ENCODE data around the gene ZCCHC14.
"Not testable (repeated sequence)": the region's sequence is repeated elsewhere in the genome, so short reads cannot be mapped to it uniquely, and the experiment has no call there.

Gene ZCCHC14

DNA sequence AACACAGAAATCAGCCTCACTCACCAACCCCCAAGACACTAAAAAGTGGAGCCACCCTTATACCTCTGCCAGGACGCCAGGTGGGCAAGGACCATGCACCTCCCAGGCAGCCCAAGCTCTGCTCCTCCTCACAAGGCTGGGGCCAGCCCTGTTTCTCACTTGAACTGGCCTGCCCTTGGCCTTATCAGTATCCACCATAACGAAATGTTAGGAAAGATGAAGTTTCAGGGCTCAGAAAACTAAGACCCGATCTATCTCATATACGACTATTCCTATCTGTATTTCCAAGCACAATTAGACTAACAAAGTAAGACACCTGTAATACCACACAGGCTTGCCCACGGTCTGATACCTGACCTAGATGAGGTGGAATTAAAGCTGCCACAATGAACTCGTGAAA lies 116.2 kb downstream of the ZCCHC14 start:
- DNase-seq: no peak

DNA sequence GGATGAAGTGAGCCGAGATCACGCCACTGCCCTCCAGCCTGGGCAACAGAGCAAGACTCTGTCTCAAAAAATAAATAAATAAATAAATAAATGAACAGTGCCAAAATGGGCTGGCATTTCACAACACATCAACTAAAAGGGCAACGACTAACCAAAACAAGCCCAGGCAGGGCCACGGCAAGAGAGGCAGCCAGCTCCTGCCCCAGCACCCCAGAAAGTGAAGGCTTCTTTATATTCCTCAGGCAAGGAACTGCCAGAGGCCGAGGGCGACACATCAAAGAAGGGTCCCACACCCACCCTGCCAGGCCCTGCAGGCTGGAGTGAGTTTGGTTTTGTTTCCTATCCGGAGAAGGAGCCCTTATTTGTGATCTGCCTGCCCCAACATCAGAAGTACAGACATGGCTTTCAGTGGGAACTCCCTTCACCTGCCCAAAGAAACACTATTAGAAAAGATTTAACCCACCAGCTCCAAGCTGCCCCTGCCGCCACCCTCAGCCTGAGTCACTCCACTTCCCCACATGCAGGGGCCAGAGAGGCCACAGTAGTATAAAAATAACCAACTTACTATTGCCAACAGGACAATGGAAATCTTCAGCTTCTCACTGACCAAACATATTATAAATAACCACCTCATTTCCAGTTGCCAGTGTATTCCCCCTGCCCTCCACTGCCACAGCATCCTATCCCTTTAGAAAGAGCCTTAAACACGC lies 117.2 kb downstream of the ZCCHC14 start:
- no peak for DNase-seq

DNA sequence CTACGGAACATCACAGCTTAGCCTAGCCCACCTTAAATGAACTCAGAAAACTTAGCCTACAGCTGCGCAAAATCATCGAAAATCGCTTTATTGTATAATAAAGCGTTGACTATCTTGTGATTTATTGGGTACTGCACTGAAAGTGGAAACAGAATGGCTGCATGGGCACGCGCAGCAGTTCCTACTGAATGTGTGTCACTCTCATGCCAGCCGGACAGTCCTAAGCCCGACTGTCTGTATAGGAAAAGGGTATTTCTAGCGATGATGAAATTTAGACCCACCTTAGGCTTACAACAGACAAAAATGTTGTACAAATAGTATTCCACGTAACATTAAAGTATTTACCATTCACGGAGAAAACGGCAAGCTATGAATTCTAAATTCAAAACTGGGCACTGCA lies 118.5 kb downstream of the ZCCHC14 start:
- no peak for DNase-seq

DNA sequence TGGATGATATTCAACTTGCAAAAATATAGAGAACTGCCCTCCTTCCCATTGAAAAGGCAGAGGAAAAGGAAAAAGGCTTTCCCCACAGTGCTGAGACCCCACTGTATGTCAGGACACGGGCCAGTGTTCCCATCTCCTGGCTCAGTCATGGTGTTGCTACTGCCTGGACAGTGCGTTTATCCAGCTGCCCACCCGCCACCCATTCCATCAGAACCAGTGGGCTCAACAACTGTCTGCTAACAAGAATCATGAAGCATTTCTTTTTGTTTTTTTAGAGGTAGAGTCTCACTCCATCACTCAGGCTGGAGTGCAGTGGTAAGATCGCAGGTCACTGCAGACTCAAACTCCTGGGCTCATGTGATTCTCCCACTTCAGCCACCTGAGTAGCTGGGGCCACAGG lies 120.5 kb downstream of the ZCCHC14 start:
- no peak for DNase-seq

DNA sequence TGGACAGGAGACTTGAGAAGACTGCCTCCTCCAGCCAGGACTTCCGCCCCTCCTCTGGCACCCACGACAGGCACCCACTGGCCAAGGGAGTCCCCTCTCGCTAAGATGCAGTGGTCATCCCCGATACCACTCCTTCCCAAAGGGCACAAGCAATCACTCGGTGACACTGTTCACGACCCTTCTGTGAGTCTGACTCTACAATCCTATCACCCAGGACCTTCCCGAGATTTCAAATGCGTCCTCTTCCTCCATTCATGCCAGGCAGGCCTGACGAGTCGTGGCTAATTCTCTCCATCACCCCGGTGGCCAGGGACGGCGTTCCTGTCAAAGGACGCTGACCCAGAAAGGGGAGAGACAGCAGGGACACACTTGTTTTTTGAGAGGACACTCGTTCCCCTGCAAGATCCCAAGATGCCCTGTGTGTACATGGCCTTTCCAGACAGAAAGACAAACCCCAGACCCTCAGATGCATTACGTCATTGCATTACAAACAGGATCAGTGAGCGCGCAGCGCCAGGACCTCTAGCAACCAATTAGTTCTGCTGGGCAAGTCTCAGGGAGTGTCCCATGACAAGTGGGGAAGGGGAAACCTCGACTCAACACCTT lies 121.5 kb downstream of the ZCCHC14 start:
- no peak for DNase-seq

DNA sequence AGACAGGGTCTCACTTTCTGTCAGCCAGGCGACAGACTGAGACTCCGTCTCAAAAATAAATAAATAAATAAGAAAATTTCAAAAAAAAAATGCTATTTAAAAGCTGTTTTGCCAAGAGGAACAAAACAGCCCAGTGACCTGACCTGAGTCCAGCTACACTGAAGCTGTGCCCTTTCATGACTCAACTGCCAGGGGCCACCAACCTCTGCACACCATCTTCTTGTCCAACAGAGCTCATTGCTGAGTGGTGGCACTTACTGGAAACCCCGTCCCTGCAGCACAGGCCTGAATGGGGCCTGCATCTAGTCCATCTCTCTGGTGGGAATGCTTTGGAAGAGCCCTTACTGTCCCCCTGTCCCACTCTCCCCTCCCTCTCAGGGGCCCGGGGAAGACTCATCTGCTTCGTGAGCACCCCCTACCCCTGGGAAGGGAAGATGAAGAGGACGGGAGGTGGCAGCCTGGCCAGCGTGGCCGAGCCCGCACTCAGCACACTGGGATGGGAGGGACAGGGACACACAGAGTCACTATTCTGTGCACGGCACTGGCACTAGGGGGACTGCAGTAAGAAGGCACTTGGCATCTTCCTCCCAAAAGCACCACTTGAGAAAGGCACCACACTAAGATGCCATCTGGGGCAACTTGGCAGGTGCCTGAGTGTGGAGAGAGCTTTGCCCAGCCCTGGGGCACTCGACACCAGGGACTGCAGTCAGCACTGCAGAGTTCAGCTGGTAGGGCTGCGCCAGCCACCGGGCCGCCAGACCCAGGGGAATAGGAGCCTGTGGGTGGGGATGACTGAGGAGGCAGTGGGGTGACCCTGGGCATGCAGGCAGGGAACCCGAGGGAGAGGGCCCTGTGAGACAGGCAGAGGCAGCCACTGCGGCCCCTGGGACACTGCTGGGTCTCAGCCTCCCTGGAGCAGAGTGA lies 122.8 kb downstream of the ZCCHC14 start:
- no peak for DNase-seq

DNA sequence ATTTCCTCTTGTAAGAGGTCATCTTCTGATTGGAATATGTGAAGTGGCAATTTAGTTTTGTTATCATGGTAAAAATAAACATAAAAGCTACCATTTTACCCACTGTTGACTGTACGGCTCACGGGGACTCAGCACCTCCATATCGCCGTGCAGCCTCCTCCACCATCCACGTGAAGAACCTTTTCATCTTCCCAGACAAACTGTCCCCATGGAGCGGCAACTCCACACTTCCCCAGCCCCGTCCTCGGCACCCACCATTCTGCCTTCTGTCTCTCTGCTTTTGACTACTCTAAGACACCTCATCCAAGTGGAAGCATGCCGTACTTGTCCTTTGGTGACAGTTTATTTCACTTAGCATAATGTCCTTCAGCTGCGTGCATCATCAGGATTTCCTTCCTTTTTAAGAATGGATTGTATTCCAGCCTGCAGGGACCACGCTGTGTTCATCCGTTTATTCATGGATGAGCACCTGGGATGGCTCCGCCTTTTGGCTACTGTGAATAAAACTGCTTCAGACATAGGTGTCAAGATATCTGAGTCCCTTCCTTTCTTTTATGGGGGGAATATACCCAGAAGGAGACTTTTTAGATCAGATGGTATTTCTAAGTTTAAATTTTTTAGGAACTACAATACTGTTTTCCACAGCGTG lies 123.6 kb downstream of the ZCCHC14 start:
- DNase-seq: no peak

DNA sequence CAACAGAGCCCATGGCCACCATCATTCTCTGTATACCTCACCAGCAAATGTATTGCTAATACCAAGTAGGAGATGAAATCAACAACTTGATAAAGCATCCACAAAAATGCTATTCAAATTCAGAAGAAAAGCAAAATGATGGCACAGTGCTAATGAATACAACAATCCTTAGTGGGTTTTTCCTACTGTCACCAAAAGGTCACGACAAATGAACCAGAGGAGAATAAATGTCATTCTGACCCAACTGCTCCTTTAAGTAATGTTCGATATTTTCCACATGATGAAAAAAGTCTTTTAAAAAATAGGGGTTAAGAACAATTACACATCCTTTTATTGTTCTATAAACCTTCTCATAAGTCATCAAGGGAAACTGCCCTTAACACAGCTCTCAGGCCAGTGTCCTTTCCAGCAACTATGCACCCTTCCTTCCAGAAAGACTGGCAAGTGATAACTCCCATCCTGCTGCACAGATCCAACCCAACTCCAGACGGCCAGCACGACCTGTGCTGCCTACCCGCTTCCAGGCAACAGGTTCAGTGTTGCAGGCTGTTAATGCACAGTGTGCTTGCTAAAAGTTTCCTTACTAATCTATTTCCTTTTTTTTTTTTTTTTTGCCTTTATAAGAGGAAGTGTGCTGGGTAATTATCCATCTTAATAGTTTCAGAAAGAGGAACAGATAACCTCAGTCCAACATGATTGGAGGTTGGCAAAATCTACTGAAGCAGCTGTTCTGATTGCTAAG lies 124.6 kb downstream of the ZCCHC14 start:
- DNase-seq: no peak

DNA sequence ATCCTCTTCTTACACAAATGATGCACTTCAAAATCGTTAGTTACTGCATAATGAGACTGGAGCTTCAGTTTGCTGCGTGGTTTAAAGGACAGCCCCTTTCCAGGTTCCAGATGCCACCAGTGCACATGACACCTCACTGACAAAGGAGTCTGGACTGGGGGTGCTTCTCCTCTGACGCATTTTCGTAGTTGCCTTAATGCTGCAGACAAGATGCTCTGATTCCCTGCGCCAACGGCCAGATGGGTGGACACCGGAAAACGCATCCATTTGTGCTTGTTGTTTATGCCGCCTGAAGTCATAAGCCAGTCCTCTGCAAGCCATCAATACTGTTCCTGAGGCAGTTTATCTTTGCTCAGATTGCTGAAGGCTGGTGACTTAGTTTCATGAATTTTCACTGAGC lies 125.3 kb downstream of the ZCCHC14 start:
- DNase-seq: no peak

DNA sequence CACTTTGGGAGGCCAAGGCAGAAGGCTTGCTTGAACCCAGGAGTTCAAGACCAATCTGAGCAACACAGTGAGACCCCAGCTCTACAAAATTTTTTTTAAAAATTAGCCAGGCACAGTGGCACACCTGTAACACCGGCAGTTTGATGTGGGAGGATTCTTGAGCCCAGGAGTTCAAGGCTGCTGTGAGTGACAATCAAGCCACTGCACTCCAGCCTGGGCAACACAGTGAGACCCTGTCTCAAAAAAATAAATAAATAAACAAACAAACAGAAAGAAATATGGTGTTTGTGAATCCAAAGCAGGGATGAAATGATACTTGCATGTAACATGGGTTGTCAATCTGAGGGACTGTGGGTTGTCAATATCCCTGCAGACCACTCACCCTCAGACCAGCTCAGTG lies 125.9 kb downstream of the ZCCHC14 start:
- no peak for DNase-seq

DNA sequence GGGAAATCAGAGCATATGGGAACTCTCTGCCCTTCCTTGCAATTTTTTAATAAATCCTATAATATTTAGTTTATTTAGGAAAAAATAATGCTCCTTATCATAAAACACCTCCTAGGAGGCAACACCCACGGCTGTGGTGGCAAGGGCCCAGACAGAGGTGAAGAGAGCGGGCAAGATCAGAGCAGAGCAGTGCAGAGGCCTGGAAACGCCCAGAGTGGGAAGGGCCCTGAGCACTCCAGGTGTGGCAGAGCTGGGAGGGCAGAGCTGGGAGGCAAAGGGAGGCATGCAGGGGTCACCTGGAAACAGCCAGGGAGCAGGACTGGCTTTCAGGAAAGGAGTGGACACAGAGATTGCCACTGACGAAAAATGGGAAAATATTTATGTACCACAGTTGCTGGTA lies 126.5 kb downstream of the ZCCHC14 start:
- no peak for DNase-seq

DNA sequence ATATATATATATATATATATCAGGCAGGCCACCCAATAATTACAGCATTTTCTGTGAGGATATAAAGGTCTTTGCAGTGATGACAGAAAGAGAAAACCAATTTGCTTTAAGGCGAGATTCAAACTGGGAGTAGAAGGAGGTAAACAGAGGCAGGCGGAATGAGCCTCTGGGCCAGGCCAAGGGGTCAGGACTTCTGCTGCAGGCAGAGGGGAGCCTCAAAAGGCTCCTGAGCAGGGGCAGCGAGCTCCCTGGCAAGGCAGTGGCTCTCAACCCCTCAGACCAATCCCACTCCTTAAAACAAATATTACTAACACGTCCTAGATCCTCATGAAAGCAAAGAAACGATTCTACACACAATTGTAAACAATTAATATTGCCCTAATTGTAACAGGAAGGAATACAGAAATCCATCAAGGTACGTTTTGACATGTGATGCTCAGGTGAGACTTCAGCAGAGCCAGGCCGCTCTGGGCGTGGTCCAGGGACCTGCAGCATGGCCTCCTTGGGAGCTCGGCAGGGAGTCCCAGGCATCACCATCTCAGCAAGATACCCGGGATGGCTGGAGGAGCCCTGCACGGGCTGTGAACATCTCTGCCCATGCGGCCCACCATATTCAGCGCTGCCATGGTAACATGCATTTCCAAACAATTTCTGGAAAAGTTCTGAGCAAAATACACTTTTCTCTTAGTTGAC lies 127.7 kb downstream of the ZCCHC14 start:
- no peak for DNase-seq

DNA sequence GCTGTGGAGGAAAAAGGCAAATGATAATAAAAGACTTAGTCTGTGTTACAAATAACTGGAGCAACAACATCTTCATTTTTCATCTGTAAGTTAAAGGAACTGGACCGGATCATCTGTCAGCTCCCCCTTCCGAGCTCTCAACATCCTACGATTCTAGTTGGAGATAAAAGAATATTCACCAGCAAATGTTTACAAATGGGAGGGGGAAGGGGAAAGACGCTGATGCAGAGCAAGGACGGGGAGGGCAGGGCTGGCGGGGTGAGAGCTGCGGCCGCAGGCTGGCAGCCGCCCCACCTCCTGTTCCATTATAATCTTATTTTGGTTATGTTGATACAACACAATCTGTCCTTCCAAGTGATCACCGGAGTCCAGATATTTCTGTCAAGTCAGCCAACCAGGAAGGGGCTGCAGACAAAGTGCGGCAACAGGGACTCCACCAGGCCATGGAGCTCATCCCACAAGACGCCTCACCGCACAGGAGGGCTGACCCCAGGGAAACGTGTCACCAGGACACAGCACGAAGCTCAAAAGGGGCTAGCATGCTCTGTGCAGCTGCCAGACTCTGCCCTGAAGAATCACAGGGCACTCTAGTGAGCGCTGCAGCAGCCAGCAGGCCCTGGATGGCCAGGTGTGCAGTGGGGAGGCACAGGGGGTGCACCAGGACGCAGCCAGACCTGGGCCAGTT lies 128.9 kb downstream of the ZCCHC14 start:
- no peak for DNase-seq

DNA sequence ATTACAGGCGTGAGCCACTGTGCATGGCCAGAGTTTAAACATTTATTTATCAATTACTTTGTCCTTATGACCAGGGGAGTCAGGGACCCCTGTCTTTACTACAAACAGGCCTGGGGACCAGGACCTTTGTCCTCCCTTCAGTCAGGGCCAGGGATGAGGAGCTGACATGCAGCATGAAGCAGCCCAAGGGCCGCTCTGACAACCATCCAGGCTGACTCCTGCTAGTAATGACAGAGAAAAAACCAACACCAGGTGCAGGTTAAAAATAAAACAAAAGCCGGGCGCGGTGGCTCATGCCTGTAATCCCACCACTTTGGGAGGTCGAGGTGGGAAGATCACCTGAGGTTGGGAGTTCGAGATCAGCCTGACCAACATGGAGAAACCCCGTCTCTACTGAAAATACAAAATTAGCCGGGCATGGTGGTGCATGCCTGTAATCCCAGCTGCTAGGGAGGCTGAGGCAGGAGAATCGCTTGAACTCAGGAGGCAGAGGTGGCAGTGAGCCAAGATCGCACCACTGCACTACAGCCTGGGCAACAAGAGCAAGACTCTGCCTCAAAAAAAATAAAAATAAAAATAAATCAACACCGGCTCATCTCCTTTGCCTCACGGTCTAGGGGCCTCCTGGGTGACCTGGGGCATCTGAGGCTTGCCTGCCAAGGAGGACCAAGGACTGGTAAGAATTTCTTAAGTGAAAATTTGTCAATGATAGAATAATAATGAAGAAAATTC lies 129.8 kb downstream of the ZCCHC14 start:
- DNase-seq: not testable (repeated sequence)

DNA sequence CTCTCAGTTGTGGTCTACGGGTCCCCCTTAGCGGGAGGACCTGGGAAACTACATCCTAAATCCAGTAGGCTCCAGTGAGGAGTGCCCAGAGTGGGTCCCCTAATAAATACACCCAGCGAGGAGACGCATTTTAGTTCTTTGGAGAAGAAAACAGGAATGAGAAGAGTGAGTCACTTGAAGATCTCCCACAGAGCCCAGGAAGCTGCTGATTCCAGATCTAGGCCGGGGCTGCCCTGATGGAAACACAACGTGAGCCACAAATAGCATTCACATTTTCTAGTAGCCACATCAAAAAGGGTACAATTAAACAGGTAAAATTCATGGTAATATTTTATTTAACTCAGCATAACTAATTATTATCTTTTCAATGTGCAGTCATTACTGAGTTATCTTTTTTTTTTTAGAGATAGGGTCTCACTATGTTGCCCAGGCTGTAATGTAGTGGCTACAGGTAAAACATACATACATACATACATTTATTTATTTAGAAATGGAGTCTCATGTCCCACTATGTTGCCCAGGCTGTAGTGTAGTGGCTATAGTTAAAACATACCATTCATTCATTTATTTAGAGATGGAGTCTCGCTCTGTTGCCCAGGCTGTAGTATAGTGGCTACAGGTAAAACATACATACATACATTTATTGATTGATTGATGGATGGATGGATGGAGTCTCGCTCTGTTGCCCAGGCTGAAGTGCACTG lies 130.8 kb downstream of the ZCCHC14 start:
- DNase-seq: no peak

DNA sequence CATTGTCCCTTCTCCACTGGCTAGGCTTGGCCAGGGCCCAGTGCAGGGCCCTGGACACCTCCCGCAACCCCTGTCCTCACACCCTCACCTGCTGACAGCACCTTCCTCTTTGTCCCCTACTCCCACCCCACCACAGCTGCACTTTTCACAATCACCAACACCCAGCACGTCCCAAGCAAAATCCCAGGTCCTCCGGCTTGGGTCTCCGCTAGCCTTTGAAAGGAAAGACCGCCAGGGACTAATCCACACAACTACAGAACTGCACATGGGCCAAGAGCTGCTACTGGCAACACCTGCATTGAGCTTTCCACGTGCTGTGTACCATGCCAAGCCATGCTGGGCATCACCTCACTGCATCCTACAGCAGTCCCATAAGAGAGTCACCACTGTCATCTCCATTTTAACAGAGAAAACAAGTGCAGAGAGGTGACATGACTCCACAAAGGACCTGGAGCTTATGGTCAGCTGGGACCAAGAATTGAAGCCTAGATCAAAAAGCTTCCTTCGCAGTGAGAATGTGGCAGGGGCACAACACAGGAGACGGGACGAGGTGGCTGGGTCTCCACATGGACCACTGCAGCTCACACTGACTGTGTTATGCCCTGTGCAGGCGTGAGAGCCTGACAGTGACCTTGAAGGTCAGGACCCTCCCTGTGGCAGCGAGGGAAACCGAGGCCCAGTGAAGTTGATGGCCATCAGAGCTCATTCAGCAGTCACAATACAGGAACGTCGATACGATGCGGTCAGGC lies 131.8 kb downstream of the ZCCHC14 start:
- no peak for DNase-seq

DNA sequence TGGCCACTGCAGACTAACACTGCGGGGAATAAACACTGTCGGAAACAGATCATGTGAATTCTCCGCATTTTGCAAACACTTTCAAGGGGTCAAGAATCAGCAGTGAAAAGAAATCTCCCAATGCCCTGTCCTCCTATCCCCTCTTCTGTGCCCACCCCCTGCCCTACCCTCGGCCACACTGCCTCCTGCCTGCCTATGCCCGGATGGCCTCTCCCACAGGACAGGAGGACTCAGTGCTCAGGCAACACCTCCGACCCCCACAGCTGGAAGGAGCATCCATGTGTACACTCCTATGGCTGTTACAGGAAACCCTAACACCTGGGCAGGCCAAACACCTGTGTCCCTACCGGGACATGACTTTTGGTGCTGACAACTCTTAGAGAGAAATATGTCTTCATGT lies 133.7 kb downstream of the ZCCHC14 start:
- no peak for DNase-seq

DNA sequence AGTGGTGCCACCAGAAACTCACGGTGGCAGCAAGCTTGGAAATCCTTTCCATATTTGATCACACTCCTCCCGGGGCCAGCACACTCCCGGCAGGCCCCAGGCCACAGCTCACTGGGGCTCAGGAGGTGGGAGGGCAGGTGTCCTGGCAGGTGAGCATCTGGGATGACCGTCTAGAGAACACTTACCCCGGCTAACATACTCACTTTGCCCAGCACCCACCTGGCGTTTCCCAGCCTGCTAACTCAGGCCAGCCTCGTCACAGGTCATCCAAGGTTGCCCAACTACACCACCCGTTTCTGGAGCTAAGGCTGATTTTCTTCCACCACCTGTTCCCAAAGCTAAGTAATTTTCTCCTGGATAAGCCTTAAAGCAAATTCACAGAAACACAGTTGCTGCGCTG lies 134.1 kb downstream of the ZCCHC14 start:
- no peak for DNase-seq

DNA sequence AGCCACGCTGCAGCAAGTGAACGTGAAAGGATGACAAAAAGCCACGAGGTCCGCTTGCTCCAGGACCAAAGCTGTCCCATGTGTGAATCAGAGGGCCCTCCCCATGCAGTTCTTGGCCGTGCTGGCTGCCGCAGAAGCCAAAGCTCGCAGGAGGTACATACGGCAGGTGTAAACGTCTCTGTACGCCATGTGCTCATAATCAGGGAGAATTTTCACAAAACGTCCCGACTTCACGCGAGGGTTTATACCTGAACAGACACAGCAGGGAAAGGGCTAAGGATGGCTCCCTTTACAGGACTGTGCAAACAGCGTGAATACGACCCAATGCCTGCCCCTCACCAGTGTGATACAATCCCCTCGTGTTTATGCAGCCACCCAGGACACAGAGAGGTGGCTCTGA lies 134.6 kb downstream of the ZCCHC14 start:
- DNase-seq: no peak

Measured in NCI-H1417 treated with DMSO at 0.1 percent for 48 hours (cell line).